ENCODE results near the gene FOXP1. TPM values are rescaled to one million over a fixed set of nuclear protein-coding genes. Genes with fewer than 3 reads are reported as not detected.
A peak's percentile ranks its signal among the peaks of the same experiment; 100 is the strongest.

FOXP1 gene
- total and polyA plus RNA-seq, 2 experiments from 2014 or later: 121 to 132 TPM

DNA sequence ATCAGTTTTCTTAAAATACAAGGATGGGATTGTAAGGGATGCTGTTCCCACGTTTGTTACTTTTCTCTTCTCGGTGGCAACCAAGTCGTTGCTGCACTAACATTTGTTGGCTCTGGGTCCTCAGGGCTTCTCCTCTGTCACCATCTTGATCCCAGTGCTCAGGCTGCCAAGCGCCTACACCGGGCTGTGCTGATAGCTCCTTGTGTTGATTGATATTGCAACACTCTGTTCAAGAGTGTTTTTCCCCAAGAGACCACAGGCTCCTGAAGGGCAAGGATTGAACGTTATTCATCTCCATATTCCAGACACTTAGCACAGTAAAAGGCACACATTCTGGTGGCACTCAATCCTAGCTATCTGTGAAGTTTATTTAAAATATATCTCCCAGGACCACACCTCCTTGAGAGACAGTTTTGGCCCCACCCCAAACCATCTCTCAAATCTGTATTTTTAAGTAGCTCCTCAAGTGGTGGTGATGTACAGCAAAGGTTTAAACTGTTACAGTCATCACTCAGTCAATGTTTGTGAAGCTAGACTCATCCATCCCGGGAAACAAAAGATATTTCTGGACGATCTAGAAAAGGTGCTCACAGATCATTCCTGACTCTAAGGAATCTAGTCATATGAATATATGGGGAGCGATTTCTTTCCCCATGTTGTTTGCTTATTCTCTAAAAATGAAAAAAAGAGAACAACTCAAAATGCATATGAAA is 38.5 kb upstream of the FOXP1 start:
- Histone ChIP-seq H3K4me1 (ENCODE audit: low read depth) (no peaks in the 10 kb centered on the region), H3K27me3 (peaks cover 16% of the 10 kb centered on the region), H3K27ac (no peak overlapping the region), H3K4me3 (no peak overlapping the region), H3K9me3 (ENCODE audit: low read depth) (no peaks in the 10 kb centered on the region), H3K36me3 (no peaks in the 10 kb centered on the region)
- TF ChIP-seq, protein P1, sequence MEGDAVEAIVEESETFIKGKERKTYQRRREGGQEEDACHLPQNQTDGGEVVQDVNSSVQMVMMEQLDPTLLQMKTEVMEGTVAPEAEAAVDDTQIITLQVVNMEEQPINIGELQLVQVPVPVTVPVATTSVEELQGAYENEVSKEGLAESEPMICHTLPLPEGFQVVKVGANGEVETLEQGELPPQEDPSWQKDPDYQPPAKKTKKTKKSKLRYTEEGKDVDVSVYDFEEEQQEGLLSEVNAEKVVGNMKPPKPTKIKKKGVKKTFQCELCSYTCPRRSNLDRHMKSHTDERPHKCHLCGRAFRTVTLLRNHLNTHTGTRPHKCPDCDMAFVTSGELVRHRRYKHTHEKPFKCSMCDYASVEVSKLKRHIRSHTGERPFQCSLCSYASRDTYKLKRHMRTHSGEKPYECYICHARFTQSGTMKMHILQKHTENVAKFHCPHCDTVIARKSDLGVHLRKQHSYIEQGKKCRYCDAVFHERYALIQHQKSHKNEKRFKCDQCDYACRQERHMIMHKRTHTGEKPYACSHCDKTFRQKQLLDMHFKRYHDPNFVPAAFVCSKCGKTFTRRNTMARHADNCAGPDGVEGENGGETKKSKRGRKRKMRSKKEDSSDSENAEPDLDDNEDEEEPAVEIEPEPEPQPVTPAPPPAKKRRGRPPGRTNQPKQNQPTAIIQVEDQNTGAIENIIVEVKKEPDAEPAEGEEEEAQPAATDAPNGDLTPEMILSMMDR (IDR thresholded peaks at IDR 0.05; ENCODE audit: low read depth, low read length): no peak
- peak; percentile 21 to 52 for DNase-seq (ENCODE audit: low read depth in 1 of 2, low spot score in 1 of 2)

DNA sequence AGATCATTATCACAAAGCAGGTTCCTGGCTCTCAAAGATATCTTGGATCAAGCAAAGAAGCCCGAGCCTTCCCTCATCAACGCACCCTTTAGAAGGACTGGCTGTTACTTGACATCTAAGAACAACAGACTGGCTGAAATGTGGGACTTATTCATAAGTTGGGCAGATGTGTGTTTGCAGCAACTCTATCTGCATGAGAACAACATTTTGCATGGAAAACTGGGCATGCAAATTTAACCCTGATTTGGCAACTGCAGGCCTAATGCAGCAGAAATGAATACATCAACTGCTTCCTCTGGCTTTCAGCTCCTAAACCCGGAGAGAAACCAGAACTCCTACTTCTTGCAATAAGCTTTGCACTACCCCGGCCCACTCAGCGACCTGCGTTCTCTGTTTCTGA is 35.0 kb upstream of the FOXP1 start:
- H3K36me3 ChIP-seq: no peaks in the 10 kb centered on the region
- H3K27ac ChIP-seq: no peak overlapping the region
- no peak for DNase-seq (ENCODE audit: low read depth in 1 of 2, low spot score in 1 of 2)
- H3K9me3 ChIP-seq (ENCODE audit: low read depth): no peaks in the 10 kb centered on the region
- H3K4me3 ChIP-seq: no peak overlapping the region
- peaks cover 8% of the 10 kb centered on the region for H3K27me3 ChIP-seq
- TF ChIP-seq, protein P1 (IDR thresholded peaks at IDR 0.05; ENCODE audit: low read depth, low read length): no peak
- no peaks in the 10 kb centered on the region for H3K4me1 ChIP-seq (ENCODE audit: low read depth)

DNA sequence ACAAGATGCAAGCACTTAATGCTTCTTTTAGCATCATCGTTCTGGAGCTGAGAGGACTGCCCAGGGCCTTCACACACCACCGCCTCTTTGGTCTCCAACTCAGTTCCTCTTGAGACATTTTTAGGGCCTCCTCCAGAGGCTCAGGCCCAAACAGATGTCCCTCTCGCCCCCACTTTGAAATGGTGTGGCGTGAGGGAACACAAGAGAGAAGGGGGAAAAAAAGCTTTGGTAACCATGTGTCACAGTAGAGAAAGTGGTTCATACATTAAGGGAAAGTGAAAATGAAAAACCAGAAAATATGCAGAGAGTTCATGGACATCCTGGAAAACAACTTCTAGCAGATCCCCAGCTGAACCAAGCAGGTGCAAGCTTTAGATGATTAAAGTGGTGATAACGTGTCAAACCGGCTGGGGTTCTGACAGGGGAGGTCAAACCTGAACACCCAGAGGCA is 33.1 kb upstream of the FOXP1 start:
- Histone ChIP-seq H3K4me3 (no peak overlapping the region), H3K36me3 (no peaks in the 10 kb centered on the region), H3K9me3 (ENCODE audit: low read depth) (no peaks in the 10 kb centered on the region), H3K4me1 (ENCODE audit: low read depth) (no peaks in the 10 kb centered on the region), H3K27ac (no peak overlapping the region), H3K27me3 (peaks cover 2% of the 10 kb centered on the region)
- no peak for DNase-seq (ENCODE audit: low read depth in 1 of 2, low spot score in 1 of 2)
- TF ChIP-seq, protein P1 (IDR thresholded peaks at IDR 0.05; ENCODE audit: low read depth, low read length): no peak

DNA sequence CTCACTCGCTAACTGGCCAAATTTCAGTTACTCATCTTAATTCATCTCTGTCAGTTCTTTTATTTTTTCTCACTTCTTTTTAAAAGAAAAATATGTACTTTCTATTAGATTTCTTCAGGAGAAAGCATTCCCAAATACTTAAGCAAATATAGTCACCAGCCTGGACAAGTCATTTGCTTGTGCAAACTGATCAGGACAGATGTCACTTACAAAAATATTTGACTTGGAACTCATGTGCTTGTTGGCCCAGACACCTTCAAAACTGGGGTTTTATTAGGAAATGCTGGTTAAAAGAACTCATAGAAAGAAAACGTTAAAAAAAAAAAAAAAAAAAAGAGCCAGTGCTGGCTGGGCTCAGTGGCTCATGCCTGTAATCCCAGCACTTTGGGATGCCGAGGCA is 31.3 kb upstream of the FOXP1 start:
- Histone ChIP-seq H3K4me1 (ENCODE audit: low read depth) (no peaks in the 10 kb centered on the region), H3K36me3 (no peaks in the 10 kb centered on the region), H3K27ac (no peak overlapping the region), H3K4me3 (no peak overlapping the region), H3K27me3 (peaks cover 2% of the 10 kb centered on the region), H3K9me3 (ENCODE audit: low read depth) (no peaks in the 10 kb centered on the region)
- no peak for DNase-seq (ENCODE audit: low read depth in 1 of 2, low spot score in 1 of 2)
- TF ChIP-seq, protein P1 (IDR thresholded peaks at IDR 0.05; ENCODE audit: low read depth, low read length): no peak

- Histone ChIP-seq H3K4me1 (ENCODE audit: low read depth) (no peaks in the 10 kb centered on the region), H3K36me3 (no peaks in the 10 kb centered on the region), H3K27me3 (peaks cover 2% of the 10 kb centered on the region), H3K4me3 (no peak overlapping the region), H3K9me3 (ENCODE audit: low read depth) (no peaks in the 10 kb centered on the region), H3K27ac (no peak overlapping the region)
- no peak for DNase-seq (ENCODE audit: low read depth in 1 of 2, low spot score in 1 of 2)
- TF ChIP-seq, protein P1 (IDR thresholded peaks at IDR 0.05; ENCODE audit: low read depth, low read length): no peak
These were observed 30.9 kb upstream of the FOXP1 start for GRCh38 chr3:71614426-71614825.

Measured in cardiac muscle cell (in vitro differentiated cells and primary cell).